Stimulated activated CD4-positive, alpha-beta T cell treated with anti-CD3 and anti-CD28 coated beads, Interleukin-12 subunit alpha, Interleukin-12 subunit beta, amount 100 ng/mL, for 4 hours (primary cell): Measurements from ENCODE around the gene AEN.
A peak's percentile ranks its signal among the peaks of the same experiment; 100 is the strongest.
"Not testable (repeated sequence)": the region's sequence is repeated elsewhere in the genome, so short reads cannot be mapped to it uniquely, and the experiment has no call there.

Experiments
- DNase-seq: peaks from one replicate; pipeline ENCODE4 v3.0.0-alpha.2; 2020

The AEN gene

DNA sequence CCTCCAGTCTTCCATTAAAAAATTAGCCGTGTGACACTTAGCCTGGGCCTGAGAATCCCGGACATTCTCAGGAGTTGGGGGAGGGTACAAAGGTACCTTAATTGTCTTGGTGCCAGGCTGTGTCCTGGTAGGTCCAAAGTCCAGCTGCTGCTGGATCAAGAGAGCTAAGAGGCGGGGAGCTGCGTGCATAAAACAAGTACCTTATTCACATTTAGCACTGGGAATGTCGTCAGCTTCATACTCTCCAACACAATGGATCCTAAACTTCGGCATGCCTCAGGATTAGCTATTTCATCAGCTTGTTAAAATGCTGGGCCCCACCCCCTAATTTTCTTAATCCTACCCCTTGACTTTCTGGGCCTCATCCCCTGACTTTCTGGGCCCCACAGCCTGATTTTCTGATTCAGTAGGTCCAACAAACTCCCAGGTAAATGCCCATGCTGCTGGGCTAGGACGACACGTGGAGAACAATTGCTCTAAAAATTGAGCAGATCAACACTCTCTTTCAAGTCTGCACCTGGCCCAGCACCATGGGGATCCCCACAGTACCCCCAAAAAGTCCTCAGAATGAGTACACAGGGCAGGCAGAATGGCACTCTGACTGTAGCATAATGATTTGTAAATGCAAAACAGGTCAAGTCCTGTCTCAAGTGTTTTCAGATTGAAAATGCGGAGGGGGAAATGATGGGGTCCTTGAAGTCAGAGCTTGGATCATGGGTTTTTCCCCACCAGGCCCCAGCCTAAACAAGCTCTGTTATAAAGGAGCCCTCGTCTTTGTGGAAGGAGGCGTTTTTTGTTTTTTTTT, 5.6 kb upstream of the AEN start:
- DNase-seq, result no peak

DNA sequence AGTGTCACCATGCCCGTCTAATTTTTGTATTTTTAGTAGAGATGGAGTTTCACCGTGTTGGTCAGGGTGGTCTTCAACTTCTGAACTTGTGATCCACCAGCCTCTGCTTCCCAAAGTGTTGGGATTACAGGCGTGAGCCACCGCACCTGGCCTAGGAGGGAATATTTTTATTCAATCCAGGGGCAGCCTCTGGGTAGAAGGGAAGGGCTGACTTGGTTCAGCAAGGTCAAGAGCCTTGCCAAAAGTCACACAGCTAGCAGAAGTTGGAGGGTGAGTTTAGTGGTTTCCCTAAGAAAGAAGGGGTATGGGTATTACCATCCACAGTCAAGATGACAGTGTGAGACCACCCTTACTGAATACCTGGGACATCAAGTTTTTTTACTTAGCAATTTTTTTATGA, 4.9 kb upstream of the AEN start:
- no peak for DNase-seq

DNA sequence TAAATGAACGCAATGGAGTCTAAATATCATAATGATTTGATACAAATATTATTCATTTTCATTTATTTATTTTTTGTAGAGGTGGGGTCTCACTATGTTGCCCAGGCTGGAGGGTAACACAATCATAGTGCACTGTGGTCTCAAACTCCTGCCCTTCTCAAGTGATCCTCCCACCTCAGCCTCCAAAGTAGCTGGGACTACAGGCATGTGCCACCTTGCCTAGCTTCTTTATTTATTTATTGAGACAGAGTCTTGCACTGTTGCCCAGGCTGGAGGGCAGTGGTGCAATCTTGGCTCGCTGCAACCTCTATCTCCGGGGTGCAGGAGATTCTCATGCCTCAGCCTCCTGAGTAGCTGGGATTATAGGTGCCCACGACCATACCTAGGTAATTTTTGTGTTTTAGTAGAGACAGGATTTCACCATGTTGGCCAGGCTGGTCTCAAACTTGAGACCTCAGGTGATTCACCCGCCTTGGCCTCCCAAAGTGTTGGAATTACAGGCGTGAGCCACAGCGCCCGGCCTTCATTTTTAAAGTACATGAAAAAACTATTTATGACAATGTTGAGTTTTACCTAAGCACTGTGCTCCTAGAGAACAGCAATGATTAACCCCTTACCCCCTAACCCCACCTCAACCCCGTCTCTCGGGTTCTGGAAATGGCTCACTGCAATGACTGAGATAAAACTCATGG, 4.0 kb upstream of the AEN start:
- no peak for DNase-seq

DNA sequence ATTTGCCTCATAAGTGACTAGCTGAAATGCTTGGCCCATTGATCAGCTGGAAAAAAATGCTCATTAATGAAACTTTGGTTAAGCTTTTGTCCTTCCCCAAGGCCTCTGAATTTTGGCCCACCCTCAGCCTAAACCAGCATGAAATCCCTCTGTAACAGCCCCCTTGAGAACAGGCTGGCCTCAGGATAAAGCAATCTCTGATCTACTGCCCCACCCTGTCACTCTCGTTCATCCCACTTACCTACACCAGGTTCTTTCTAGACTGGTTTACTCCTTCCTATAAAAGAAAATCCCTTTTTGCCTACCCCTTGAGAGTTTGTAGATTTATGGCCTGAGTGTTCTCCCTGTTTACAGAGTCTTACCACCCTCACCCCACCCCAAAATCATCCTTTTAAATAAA, 3.4 kb upstream of the AEN start:
- no peak for DNase-seq

DNA sequence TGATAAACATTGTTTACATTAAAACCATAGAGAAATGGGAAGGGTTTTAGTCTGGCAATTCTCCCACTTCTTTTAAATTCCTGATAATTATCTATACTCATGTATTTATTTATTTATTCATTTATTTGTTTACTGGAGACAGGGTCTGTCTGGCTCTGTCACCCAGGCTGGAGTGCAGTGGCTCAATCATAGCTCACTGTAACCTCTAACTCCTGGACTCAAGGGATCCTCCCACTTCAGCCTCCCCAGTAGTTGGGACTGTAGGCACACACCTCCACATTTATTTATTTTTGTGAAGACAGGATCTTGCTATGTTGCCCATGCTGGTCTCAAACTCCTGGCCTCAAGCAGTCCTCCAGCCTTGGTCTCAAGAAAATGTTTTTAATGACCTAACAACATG, 2.5 kb upstream of the AEN start:
- DNase-seq, result no peak

DNA sequence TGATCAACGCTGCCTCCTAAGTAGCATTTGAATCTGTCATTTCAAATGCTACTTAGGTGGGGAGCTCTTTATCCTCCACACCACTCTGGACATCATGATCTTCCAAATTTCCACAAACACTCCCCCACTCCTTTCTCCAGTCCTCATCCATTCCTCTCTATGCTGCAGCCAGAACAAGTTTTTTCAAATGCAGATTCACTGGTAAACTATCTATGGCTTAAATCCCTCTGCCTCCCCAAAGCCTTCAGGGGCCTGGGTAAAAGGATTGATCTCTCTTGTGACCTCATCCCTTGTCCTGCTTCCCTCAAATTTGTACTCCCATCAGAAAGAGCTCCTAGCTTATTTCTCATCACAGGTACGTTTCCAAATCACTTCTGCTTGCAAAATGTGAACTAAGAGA, 1.3 kb upstream of the AEN start:
- no peak for DNase-seq

GRCh38 chr15:88621789-88622604, 857 bp downstream of the AEN start:
- no peak for DNase-seq

DNA sequence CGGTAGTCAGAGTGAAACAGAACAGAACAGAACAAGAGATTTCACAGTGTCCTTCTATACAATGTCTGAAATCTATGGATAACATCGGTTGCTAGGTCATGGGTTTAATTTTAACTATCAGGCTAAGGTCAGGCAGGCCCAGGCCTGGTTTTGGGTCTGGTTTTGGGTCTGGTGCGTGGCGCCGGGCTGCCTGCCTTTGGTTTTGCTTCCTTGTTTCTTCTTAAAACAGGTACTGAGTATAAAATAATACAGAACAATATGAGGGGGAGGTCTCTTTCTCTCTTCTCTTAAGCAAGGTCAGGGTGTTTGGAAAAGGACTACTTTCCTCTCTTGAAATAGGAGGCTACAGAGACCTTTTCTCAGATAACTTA, 1.4 kb downstream of the AEN start:
- no peak for DNase-seq

DNA sequence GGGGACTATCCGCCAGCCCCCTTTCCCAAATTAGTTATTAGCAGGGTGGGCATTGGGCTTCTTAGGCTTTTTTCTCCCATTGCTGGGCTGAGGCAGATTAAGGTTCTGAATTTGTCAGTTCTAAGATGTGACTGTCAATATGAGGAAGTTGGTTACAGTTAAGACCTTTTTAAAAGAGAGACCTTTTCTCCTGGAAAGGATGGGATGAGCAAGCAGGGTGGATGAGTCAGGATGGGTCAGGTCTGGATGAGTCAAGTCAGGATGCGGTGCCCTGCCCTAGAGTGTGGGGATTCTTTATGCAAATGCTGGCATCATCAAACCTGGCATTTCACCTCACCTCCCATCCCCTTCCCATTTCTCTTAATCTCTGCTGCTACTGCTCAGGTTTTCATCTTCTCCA, 1.9 kb downstream of the AEN start:
- peak; percentile 44 for DNase-seq

DNA sequence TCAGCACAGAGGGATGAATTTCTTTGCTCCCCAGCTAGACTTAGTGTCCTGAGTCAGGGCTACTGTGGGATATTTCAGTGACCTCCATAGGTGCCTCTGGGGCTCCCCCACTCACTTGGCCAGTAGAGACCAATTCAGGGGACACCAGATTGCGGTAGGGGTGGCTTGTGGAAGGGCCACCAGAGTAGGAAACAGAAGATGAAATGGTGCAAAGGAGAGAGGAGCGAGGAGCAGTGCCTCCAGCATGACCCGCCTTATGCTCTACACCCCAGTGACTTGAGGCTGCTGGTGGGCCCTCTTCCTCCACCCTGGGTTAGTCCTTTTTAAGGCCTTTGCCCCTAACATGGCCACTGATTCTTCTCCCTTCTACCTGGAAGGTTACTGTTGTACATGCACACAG, 2.5 kb downstream of the AEN start:
- no peak for DNase-seq

DNA sequence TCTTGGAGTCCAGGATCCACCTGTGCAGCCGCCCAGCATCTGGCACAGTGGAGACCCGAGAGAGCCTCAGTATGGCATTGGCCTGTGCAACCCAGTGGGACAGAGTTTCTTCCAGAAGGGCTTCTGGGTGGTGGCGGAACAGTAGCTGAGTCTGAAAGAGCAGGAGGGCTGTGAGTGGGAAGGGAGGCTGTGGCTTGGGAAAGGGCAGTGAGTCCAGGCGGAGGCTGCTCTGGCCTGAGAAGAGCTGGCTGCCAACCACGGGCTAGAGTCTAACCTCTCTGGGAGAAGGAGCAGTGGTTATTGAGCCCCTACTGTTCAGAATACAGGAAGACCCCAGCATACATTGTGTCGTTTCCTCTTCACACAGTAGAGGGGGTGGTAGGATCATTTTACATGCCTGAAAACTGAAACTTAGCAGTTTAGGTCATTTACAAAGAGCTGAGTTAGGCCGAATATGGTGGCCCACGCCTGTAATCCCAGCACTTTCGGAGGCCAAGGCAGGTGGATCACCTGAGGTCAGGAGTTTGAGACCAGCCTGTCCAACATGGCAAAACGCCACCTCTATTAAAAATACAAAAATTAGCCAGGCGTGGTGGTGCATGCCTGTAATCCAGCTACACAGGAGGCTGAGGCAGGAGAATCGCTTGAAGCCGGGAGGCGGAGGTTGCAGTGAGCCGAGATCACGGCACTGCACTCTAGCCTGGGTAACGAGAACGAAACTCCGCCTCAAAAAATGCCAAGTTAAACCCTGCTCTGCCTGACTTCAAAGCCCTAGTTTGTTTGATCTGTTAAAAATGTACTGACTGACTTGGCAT, 3.2 kb downstream of the AEN start:
- DNase-seq, result no peak

- DNase-seq, result no peak
Measured at GRCh38 chr15:88624971-88625490, 3.9 kb downstream of the AEN start.

GRCh38 chr15:88625943-88626741, 5.0 kb downstream of the AEN start:
- no peak for DNase-seq

- no peak for DNase-seq
Measured at GRCh38 chr15:88627463-88627862, 6.3 kb downstream of the AEN start.

DNA sequence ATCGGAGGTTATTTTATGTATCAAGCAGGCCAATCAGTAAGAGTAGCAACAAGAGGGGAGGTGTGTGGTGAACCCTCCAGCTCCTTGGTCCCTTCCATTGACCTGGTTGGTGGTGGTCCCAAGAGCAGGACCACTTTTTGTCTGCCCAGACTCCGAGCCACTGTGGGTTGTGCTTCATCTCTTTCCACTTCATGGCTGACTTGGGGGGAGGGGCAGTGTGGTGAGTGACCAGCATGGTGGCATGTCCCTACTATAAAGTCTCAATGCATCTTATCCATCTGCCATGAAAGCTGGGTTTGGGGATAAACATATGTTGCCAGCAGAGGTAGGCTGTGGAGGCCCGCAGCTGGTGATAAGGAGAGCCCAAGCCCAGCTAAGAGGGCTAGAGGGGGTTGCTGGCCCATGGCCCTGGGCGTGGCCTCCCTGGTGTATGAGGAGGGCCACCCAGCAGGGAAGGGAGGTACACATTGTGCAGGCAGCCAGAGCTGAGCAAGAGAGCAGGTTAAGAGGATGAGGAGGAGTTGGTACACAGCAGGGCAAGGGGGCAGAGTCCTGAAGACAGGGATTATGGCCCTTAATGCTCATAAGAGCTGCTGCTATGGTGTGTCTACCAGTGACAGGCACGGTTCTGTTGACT, 7.0 kb downstream of the AEN start:
- no peak for DNase-seq

GRCh38 chr15:88629071-88629470, 7.9 kb downstream of the AEN start:
- DNase-seq, result no peak

DNA sequence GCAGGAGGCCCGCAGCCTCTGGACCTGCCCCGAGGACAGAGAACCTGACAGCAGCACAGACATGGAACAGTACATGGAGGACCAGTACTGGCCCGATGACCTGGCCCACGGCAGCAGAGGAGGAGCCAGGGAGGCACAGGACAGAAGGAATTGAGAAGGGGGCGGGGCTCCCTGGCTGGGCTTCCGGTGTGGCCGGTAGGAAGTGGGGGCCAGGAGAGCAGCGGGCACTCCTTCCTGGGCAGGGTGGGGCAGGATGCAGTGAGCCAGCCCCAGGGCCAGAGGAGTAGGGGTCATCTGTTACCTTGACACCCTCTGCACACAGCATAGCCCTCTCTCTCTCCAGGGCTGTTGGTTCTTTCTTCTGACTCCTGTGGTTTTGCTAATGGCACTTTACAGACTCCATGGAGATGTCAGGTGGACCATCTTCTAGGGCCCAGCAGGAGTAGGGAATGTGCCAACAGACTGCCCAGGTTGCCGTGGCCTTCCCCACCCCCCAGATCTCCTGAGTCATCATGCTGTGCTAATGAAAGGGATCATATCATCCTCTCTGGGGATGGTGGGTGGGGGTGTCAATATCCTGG, 9.1 kb downstream of the AEN start:
- DNase-seq, result no peak

- DNase-seq, result no peak
Measured at GRCh38 chr15:88630798-88631463, 9.8 kb downstream of the AEN start.

DNA sequence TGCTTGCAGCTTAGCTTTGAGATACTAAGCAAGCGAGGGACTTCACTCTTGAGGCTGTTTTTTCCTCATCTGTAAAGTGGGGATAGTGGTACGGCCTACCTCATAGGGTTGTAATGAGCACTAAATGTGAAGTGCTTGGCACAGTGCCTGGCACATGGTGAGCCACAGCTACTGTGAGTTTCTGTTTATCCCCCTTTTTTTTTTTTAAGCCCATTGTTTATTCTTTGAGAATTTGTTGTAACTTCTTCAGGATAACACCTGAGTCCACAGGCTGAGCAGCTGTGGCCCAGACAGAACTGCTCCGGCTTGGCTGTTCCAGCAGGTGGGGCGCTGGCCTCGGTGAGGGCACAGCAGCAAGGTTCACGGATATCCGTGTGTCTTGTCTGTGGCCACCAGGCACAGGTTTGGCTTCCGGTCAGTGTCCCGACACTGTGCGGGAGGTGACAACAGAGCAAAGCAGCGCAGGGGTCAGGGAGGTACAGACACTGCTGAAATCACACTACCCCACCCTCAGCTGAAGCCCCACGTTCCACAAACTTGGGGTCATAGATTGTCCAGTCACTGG, 10.4 kb downstream of the AEN start:
- DNase-seq, result no peak

GRCh38 chr15:88632797-88633196, 11.7 kb downstream of the AEN start:
- not testable (repeated sequence) for DNase-seq
